NCI-H1930 (cell line): ENCODE measurements around the gene CAP2.
"Not testable (repeated sequence)": the region's sequence is repeated elsewhere in the genome, so short reads cannot be mapped to it uniquely, and the experiment has no call there.

Source experiments
- DNase-seq, 2 experiments: peaks; one replicate each; lab custom pipeline; 2025; lab: John Stamatoyannopoulos, UW

Gene CAP2

DNA sequence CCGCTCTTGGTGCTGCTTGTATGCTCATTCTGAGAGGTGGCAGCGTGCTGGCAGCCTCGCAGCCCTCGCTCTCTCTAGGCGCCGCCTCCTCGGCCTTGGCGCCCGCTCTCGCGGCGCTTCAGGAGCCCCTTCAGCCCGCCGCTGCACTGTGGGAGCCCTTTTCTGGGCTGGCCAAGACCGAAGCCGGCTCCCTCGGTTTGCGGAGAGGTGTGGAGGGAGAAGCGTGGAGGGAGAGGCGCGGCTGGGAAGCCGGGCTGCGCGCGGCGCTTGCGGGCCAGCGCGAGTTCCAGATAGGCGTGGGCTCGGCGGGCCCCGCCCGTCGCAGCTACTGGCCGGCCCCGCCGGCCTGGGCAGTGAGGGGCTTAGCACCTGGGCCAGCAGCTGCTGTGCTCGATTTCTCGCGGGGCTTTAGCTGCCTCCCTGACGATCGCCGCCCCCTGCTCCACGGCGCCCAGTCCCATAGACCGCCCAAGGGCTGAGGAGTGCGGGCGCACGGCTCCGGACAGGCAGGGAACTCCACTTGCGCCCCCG lies 187.2 kb downstream of the CAP2 start:
- no peak for DNase-seq

DNA sequence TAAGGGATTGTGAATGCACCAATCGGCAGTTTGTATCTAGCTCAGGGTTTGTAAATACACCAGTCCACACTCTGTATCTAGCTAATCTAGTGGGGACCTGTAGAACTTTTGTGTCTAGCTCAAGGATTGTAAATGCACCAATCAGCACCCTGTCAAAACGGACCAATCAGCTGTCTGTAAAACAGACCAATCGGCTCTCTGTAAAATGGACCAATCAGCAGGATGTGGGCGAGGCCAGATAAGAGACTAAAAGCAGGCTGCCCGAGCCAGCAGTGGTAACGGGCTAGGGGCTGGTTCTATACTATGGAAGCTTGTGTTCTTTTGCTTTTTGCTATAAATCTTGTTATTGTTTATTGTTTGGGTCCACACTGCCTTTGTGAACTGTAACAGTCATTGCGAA lies 187.9 kb downstream of the CAP2 start:
- not testable (repeated sequence) for DNase-seq

GRCh38 chr6:17583811-17584210 lies 190.4 kb downstream of the CAP2 start:
- DNase-seq: no peak

DNA sequence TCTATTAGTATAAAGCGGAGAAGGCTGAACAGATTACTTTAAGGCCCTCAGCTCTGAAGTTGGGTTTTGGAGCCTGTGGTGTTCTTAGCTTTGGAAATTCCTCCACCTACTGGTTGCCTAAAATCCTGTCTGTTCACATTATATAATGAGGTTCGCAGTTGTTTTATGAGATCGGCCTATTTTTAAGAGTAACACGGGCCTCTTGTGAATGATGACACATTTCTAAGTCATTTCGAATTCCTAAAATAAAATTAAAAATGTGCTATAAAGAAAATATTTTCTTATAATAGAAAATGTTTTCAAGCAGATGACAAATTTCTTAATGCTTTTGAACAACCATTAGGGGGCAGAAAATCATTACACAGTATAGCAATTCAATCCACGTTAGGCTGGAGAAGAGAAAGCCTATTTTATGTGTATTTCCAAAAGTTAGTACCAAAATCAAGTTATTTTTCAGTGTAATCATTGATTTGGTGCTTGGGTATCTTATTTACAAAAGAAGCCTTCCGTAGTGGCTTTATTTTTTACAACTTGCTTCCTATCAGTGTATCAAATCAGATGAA lies 190.9 kb downstream of the CAP2 start:
- DNase-seq: peak in 1 of 2 experiments; percentile 53

- DNase-seq: no peak
Measured at GRCh38 chr6:17585766-17586490, 192.5 kb downstream of the CAP2 start.

- not testable (repeated sequence) for DNase-seq
Measured at GRCh38 chr6:17586623-17587022, 193.2 kb downstream of the CAP2 start.

DNA sequence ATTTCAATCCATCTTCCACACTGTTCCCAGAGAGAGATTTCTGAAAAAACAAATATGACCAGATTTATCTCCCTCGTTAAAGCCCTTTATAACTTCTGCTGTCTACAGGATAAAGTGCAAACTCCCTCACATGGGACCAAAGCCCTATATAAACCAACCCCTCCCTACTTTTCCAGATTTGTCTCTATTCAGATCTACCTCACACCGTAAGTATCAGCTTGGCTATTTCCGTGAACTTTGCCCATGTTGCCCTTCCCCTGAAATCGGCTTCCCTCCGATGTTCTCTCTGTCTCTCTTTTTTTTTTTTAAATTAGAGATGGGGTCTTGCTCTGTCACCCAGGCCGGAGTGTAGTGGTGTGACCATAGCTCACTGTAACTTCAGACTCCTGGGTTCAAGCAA lies 194.6 kb downstream of the CAP2 start:
- no peak for DNase-seq

DNA sequence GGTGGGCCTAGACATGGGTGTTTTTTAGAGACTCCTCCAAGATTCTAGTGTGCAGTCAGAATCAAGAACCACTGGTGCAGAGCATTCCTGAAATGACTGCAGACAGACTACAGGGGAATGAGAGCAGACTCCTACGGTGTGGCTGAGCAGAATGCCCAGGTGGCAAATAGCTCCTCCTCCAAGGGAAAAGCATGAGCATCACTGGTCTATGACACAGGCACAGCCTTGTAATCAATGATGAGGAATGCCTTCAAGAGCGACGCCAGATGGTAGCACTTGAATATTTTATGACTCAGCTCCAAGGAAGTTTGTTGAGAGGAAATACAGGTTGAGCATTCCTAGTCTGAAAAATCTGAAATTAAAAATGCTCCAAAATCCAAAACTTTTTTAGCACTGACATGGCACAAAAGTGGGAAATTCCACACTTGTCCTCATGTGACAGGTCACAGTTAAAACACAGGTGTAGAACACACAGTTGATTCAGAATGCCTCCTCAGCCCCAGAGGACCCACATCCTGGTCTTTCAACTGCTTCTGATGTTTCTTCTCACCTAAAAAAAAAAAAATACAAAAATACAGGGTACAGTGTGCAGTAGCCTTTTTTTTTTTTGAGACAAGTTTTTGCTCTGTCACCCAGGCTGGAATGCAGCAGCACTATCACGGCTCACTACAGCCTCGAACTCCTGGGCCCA lies 196.2 kb downstream of the CAP2 start:
- no peak for DNase-seq

- DNase-seq: no peak
Measured at GRCh38 chr6:17591287-17591686, 197.9 kb downstream of the CAP2 start.

- DNase-seq: no peak
Measured at GRCh38 chr6:17593246-17593645, 199.9 kb downstream of the CAP2 start.

DNA sequence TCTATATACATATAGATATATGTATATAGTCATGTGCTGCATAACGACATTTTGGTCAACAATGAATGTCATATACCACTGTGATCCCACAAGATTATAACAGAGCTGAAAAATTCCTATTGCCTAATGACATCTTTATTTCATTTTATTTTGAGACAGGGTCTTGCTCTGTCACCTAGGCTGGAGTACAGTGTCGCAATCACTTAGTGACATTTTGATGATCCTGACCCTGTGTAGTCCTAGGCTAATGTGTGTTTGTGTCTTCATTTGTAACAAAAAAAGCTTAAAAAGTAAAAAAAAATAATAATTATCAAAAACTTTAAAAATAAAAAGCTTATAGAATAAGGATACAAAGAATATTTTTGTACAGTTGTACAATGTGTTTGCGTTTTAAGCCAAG lies 202.7 kb downstream of the CAP2 start:
- no peak for DNase-seq

DNA sequence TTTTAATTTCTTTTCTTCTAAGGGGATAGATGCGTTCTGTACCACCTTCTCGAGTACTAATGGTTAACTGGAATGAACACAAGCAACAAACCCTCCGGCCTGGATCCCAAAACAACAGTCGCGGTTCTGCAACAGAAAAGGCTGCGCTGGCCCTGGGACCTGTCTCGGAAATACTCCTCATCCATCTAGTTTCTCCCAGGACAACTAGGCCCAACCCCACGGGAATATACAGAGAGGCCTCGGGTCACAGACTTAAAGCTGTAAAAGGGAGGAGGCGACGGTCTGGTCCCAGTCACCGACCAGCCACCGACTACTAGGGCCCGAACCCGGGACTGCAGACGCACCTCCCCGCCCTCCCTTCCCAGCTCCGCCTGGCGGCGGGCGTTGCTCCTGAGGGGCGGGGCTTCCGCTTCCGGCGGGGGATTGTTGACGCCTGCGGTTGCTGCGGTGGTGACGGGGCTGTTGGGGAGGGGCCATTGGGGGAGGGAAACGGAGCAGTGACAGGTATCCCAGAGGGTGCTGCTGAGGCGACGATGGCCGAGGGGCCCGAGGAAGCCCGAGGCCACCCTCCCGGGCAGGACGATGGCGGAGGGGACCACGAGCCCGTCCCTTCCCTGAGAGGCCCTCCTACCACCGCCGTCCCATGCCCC lies 206.6 kb downstream of the CAP2 start, which contains the start of gene FAM8A1:
TSS of gene FAM8A1 (plus strand) at position 426 of the 650 bp plus-strand sequence. CDS start at position 534, 108 bp downstream.
- peak; percentile 83 to 92 for DNase-seq

DNA sequence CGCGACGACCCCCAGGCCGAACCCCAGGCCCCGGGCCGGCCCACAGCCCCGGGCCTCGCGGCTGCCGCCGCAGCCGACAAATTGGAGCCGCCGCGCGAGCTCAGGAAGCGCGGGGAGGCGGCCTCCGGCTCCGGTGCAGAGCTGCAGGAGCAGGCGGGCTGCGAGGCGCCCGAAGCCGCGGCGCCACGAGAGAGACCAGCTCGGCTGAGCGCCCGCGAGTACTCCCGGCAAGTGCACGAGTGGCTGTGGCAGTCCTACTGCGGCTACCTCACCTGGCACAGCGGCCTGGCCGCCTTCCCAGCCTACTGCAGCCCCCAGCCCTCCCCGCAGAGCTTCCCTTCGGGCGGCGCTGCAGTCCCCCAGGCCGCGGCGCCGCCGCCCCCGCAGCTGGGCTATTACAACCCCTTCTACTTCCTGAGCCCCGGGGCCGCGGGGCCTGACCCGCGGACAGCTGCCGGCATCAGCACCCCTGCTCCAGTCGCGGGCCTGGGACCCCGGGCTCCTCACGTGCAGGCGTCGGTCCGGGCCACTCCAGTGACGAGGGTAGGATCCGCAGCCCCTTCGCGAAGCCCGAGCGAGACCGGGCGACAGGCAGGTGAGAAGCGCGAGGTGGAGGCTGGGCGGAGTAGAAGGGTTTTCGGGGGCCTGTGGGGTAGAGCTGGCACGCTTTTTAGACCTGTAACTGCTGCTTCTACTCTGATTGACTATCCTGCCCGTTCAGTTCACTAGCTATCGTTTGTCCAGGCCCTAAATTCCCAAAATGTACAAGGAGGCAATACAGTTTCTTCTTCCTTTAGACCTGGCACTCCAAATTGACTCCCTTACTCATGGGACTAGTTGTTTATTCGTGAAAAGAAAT lies 207.4 kb downstream of the CAP2 start:
- peak in 1 of 2 experiments; percentile 28 for DNase-seq

GRCh38 chr6:17601386-17601703 lies 207.9 kb downstream of the CAP2 start:
- DNase-seq: no peak

GRCh38 chr6:17602888-17603287 lies 209.5 kb downstream of the CAP2 start:
- DNase-seq: no peak

DNA sequence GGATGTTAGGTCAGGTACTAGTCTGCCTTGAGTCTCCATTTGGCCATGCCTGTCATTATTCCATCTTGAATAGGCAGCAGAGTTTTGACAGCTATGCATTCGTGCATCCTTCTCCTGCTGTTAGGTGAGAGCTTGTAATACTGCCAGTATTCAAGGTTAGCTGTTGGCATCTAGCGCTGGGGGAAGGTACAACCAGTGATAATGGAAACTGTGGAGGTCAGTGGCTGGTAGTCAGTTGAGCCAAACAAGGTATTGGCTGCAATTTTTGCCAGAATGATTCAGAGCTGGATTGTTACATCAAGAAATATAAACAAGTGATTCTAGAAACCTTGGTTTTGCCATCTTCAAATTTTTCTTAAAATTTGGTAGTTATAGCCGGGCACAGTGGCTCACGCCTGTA lies 213.2 kb downstream of the CAP2 start:
- no peak for DNase-seq
